NCI-H2196 (cell line): ENCODE measurements around the gene AHDC1.
"Not testable (repeated sequence)": the region's sequence is repeated elsewhere in the genome, so short reads cannot be mapped to it uniquely, and the experiment has no call there.

Experiments used
- DNase-seq: peaks from one replicate; lab custom pipeline; 2025; ENCODE audit not compliant: unreplicated experiment; lab: John Stamatoyannopoulos, UW

The AHDC1 gene

GRCh38 chr1:27552911-27553420, 51.0 kb downstream of the AHDC1 start:
- no peak for DNase-seq

GRCh38 chr1:27551953-27552312, 52.0 kb downstream of the AHDC1 start:
- DNase-seq: no peak

GRCh38 chr1:27551170-27551952, 52.6 kb downstream of the AHDC1 start:
- no peak for DNase-seq

GRCh38 chr1:27550510-27551169, 53.3 kb downstream of the AHDC1 start:
- no peak for DNase-seq

DNA sequence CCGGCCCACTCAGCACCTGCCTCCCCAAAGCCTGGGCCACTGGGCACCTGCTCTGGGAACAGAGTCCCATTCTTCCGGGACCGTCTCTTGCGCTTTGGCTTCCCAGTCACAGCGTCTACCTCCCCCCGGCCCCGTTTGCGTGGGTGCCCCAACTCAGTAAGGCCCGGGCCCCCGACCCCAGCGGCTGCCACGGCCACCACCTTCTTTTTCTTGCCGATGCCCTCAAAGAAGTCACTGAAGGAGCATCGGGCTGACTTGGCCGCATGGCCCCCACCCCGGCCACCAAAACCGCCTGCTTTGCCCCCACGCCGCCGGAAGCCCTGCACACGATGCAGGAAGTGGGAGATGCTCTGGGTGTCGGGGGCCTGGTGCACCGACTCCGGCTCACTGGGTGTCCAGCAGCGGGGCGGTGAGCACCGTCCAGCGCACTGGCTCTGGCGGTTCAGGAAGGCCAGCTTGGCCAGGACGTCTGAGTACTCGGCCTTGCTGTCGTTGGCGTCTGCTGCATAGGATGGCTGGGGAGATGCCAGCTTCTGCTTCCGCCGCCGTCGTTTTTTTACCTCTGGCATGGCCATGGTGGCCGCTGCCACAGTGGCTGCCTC, 54.0 kb downstream of the AHDC1 start:
- no peak for DNase-seq

DNA sequence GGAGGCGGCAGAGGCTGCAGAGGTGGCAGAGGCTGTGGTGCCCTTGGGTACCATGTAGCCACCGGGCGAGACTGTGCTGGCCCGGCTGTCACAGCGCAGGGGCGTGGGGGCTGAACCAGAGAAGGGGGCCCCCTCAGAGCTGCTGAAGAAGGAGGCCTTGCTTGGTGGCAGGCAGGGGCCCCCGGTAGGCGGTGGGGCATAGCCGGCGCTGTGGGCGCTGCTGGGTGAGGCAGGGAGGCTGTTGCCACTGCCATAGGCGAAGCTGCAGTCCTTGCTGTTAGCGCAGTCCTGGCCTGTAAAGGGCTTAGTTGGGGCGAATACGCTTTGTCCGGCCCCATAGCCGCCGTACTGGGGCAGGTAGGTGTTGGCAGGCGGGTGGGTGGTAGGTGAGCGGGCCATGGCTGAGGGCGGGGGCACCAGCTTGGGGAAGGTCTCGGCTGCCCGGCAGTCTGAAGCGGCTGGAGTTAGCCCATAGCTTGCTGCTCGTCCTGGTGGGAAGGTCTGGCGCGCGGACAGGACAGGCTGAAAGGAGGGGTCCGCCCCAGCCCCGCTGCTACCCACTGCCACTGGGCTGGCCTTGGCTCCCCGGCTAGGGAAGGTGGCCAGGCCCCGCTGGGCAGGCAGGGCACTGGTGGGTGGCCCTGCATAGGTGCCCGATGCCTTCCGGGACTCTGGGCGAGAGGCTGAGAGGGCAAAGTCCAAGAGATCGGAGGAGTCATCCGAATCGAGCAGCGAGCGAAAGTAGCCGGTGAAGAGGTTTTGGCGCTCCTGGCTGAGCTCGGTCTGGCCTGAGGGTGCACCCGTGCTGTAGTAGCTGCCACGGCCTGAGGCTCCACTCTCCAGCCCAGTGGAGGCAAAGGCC, 54.9 kb downstream of the AHDC1 start:
- DNase-seq: no peak

DNA sequence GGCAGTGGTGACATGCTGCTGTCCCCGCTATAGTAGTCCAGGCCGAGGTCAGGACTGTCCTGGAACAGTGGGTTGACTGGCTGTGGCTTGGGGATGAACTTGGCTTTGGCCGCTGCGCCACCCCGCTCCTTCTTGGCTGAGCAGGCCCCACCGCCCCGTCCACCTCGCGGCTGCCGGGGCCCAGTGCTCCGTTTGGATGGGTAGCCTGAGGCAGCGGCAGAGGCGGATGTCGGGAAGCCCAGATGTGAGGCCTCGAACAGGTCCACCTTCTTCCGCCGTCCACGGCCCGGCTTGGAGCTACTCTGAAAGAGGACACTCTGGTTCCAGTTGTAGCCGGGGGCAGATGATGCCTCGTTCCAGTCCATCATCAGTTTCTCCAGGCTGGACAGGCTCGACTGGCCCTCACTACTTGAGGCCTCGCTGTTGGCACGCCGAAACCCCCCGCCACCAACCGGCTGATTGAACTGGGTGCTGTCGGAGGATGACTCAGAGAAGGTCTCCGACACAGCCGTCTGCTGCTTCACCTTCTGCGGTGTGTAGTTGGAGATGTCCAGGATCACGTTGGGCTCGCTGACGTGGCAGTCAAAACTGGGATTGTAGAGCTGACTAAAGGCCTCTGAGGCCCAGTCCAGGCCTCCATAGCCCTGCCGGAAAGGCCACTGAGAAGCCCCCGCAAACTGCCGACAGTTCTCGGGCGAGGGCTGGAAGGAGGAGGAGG, 55.6 kb downstream of the AHDC1 start:
- no peak for DNase-seq

GRCh38 chr1:27547220-27548116, 56.5 kb downstream of the AHDC1 start:
- DNase-seq: no peak

DNA sequence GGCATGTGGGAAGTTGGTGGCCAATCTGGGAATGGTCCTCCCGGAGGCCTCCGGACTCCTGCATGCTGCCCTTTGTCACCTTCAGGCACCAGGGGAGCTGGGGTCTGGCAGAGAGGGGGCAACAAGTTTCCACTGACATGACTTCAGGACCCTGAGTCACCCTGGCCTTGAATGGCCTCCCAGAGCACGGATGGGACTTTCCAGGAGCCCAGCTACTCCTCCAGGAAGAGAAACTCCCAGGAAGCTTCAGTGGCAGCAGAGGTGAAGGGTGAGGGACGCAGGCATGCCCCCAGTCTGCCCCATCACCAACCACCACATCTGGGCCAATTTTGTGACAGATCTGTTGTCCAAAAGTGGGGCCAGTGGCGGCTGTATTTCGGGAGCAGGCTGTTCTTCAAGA, 58.1 kb downstream of the AHDC1 start:
- DNase-seq: no peak

DNA sequence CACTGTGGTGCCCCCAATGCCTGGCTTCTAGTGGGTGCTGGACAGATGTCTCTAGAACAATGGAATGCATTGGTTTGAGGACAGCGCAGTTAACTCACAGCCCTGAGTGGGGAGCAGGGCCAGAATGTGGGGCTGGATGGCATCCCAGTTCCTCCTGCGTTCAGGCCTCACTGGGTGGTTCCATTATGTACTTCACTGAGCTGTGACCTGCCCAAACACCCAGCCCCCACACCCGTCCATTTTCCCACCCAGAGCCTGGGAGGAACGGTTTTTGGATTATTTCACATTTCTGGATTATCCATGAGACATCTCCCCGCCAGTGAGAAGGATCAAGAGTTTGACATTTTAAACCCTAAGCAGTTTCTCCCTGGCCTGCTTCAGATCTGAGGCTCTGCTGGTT, 58.7 kb downstream of the AHDC1 start:
- no peak for DNase-seq

- no peak for DNase-seq
Observed at GRCh38 chr1:27544834-27545233, 59.1 kb downstream of the AHDC1 start.

GRCh38 chr1:27543284-27543683, 60.7 kb downstream of the AHDC1 start:
- peak; percentile 42 for DNase-seq

DNA sequence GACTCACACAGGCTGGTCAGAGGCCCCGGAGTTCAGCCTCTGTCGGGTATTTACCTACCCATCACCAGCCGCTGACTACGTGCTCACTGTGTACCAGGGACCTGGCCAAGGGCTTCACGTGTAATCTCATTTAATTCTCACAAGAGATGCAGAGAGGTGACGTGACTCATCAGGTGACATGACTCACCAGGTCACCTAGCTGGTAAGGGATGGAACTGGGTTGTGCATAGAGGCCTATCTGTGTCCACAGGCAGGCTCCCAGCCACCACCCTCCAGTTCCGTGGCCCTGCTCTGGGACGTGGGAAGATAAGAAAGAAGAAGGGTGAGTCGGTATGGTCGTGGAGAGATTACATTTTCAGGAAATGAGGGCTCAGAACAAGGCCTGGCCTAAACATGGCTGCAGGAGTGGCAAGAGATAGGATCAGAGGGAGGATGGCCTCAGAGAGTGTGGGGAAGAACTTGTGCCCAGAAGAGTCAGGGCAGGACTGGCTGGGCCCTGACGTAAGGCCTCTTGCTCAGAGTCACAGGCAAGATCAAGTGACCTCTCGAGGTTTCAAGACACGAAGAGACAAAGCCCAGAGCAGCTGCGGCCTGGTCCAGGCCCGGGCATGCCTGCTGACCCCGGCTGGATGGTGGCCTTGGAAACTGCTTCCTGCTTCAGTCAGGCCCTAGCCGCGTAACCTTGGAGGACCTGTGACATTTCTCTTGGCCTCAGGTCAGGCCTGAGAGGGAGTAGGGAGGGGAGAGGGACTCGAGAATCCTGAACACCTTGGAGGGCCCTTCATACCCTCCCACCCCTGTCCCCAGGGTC, 61.3 kb downstream of the AHDC1 start:
- peak; percentile 96 for DNase-seq

DNA sequence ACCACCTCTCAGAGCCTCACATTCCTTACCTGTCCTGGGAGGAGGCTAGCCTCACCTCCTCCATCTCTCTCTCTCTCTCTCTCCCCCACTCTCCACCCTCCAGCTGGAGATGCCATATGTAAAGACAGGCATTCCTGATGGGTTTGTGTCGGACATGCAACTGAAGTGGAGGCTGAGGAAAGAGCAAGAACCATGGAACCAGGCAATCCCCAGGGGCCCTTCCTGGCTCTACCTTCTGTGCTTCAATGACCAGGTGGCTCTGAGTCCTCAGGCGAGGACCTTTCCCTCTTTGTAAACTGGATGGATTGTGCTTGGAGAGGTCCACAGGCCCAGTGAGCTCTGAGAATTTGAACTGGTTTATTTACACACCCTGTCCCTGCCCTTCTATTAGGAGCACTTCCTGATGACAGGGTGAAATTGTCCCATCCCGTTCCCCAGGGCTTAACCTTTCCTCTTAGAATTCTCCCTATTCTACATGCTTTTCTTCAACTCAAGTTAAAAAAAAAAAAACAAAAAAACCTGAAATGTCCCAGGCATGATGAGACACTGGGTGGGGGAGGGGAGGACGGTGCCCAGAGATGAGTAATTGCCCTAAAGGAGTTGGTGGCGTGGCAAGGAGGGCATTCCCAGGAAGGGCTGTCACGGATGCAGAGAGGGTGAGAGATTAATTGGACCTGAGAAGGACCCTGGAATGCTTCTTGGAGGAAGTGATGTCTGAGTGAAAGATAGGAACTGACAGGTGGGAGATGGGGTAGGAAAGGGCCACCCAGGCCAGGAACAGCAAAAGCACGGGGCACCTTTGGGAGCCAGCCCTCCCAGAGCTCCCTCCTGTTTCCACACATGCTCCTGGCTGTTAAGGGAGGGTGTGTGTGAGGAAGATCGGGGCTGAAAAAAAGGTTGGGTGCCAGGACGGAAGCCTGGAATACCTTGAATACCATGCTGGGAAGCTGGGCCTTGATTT, 63.8 kb downstream of the AHDC1 start:
- no peak for DNase-seq

GRCh38 chr1:27538793-27539192, 65.2 kb downstream of the AHDC1 start:
- DNase-seq: no peak

- DNase-seq: not testable (repeated sequence)
Observed at GRCh38 chr1:27538305-27538676, 65.7 kb downstream of the AHDC1 start.

DNA sequence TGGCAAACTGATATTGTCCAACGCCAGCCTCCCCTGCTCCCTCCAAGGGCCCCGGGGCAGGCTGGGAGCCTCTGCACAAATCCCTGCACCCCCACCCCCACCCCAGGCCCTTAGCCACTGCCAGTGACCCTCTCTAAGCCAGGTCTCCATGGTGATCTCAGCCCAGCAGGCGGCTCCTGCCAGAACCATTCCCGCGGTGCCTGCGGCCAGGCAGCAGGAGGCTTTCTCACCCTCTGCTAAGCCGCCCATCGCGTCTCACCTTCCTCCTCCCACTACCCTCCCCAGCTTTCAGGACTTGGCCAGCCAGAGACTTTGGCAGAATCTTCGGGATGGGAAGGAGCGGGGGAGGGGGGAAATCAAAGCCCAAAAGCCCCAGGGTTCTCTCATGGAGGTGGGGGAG, 67.2 kb downstream of the AHDC1 start:
- peak; percentile 83 for DNase-seq
